Measurements from ENCODE around the gene CSRP1.

CSRP1 gene

DNA sequence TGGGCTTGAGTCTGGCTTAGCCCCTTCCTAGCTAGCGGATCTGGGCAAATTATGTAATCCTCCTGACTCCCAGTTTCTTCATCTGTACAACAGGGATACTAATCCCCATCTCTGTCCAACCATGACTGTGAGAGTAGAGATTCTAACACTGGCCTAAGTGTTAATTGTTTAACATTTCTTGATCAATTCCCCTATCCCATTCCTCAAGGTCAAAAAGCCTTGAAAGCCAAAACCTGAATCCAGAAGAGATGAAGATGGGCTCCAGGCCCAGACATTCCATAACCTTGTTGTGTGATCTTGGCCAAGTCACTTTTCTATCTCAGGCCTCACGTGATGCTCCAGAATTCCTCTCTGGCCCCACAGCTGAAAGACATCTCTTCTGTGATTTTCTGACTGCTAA lies 19.2 kb downstream of the CSRP1 start:
- no peak overlapping the region for H3K4me3 ChIP-seq (ENCODE audit: low read length)
- DNase-seq (ENCODE audit: low read depth): no peak
- TF ChIP-seq, protein P1, sequence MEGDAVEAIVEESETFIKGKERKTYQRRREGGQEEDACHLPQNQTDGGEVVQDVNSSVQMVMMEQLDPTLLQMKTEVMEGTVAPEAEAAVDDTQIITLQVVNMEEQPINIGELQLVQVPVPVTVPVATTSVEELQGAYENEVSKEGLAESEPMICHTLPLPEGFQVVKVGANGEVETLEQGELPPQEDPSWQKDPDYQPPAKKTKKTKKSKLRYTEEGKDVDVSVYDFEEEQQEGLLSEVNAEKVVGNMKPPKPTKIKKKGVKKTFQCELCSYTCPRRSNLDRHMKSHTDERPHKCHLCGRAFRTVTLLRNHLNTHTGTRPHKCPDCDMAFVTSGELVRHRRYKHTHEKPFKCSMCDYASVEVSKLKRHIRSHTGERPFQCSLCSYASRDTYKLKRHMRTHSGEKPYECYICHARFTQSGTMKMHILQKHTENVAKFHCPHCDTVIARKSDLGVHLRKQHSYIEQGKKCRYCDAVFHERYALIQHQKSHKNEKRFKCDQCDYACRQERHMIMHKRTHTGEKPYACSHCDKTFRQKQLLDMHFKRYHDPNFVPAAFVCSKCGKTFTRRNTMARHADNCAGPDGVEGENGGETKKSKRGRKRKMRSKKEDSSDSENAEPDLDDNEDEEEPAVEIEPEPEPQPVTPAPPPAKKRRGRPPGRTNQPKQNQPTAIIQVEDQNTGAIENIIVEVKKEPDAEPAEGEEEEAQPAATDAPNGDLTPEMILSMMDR (conservative IDR thresholded peaks at IDR 0.05; ENCODE audit: low read depth, low read length): no peak

DNA sequence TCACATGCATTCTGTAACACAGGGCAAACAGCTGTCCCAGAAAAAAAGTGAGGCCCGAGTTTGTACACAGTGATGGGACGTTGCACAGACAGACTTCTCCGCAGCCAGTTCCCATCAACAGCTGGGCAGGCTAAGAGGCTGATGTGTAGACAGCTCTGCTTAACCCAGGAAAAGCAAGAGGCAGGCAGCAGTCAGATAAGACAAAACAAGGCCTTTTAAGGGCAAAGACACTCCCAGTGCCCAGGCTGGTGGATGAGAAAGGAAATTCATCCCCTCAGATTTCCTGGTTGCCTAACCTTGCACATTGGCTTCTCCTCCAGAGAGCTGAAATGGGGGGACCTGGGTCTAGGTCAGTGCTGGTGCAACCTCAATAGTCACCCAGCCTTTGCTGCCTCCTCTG lies 20.7 kb downstream of the CSRP1 start:
- DNase-seq (ENCODE audit: low read depth): no peak
- TF ChIP-seq, protein P1 (conservative IDR thresholded peaks at IDR 0.05; ENCODE audit: low read depth, low read length): no peak
- H3K4me3 ChIP-seq (ENCODE audit: low read length): no peak overlapping the region

DNA sequence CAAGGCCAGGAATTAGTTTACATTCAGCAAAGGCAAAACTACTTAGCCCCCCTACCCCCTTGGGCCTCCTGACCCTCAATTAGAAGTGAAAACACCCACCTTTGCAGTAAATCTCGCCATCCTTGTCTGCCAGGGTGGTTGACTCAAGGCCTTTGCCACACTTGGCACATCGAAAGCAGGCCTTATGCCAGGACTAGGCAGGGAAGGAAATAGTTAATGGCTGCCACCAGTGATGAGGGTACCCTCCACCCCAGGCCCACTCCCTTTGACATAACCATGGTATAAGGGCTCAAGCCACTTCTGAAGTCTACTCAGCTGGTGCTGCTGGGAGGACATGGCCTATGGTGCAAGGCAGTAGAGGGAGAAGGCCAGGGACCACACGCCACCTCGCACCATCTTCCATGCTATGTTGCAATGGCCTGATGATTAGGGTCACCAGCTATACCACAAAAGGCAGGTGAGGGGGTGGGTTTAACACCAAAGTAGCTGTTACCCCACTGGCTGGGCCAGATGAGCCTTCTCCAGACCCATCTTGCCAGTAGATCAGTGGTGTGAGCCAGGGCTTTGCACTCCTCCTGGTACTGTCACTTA lies 21.6 kb downstream of the CSRP1 start:
- no peak for DNase-seq (ENCODE audit: low read depth)
- H3K4me3 ChIP-seq (ENCODE audit: low read length): no peak overlapping the region
- TF ChIP-seq, protein P1 (conservative IDR thresholded peaks at IDR 0.05; ENCODE audit: low read depth, low read length): no peak

DNA sequence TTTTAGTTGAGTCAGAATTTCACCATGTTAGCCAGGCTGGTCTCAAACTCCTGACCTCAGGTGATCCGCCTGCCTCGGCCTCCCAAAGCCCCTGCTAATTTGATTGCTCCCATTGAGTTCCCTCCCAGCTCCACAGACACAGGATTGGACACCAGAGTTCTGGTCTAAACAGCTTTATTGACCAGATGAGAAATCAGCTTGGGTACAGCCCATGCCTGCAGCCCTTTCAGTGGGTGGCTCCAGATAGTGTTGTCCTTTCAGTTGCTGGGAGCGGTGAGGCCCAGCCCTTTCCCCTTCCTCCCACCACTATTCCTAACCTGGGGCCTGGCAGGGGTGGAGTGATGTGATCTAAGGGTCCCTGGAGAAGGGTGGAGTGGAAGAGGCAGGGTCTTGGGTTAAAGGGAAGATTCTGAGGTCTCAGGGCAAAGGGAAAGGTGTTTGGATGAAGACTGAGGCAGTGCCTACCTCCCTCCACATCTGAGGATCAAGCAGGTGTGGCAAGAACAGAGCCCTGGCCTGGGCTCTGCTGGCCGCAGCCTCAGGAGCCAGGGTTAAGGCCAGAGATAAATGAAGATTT lies 23.5 kb downstream of the CSRP1 start:
- no peak for DNase-seq (ENCODE audit: low read depth)
- no peak overlapping the region for H3K4me3 ChIP-seq (ENCODE audit: low read length)
- TF ChIP-seq, protein P1 (conservative IDR thresholded peaks at IDR 0.05; ENCODE audit: low read depth, low read length): no peak

DNA sequence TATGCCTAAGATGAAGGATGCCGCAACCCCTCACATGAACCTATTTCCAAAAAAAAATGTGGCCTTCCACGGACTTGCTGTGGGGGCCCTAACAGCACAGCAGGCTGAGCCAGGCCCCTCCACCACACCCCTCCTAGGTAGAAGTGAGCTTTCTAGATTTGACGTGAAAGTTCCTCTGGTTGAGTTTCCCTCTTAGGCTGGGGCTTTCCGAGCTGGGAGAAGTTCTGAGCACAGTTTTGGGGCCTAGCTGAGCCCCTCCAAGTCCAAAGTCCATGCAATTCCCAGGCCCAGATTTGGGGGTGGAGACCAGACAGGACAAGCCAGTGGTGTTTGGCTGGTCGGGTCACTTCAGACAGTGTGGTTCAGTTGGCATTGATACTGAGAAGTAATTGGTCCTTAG lies 24.2 kb downstream of the CSRP1 start:
- TF ChIP-seq, protein P1 (conservative IDR thresholded peaks at IDR 0.05; ENCODE audit: low read depth, low read length): no peak
- no peak overlapping the region for H3K4me3 ChIP-seq (ENCODE audit: low read length)
- no peak for DNase-seq (ENCODE audit: low read depth)

DNA sequence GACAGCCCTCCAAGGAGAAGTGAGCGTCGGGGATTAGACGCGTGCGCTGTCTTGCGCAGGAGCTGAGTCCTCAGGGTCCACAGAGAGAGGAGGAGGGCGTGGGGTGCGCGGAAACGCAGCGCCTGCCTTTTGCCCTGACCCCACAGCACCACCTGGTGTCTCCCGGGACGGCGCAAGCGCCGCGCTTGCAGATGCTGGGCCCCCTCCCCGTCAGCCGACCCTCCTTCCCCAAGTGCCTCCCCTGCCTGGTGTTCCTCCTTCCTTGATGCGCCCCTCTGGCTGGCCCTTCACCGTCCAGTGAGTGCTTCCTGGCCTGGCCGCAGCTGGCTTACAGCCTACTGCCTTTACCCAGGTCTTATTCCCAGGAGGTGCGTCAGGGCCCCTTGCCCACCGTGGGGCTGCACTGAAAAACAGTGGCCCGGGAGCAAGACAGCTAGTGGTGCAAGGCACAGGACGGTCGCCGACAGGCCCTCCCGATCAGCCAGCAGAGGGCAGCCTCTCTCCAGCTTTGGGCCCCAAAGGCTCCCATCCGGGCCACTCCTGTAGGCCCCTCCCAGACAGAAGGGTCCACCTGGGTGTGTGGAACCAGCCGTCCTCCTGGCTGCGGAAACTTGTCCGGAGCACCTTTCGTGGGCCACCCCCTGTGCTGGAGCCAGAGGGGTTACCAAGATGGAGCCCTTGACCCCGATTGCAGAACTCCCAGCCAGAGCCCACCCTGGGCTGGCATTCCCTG lies 25.0 kb downstream of the CSRP1 start:
- DNase-seq (ENCODE audit: low read depth): no peak
- TF ChIP-seq, protein P1 (conservative IDR thresholded peaks at IDR 0.05; ENCODE audit: low read depth, low read length): peak; percentile 84
- H3K4me3 ChIP-seq (ENCODE audit: low read length): peak overlapping the region; percentile 42

DNA sequence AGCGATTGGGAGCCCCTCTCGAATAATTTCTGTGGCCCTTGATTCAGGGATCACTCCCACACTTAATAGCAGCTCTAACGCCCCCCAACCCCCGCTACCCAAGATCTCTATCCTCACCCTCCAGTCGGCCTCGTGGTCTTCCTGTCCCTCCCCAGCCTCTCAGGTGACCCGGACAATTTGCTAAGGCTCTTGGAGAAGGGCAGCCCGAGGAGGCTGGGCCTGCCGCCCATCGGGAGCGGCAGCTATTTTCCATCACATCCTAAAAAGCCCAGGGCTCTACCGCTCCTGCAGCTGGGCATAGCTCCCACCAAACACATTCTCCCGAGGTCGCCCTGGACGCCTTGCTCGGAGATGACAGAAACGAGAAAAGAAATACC lies 25.9 kb downstream of the CSRP1 start:
- TF ChIP-seq, protein P1 (conservative IDR thresholded peaks at IDR 0.05; ENCODE audit: low read depth, low read length): no peak
- peak overlapping the region; percentile 42 for H3K4me3 ChIP-seq (ENCODE audit: low read length)
- DNase-seq (ENCODE audit: low read depth): no peak
